GM12872 (cell line): Measurements from ENCODE around the gene MAP1S.

ENCODE experiments used
- TF ChIP-seq, protein P1 (sequence below): IDR thresholded peaks from 3 replicates; pipeline ENCODE4 v1.5.1; 2011; ENCODE audit warnings: low read depth, mild to moderate bottlenecking, low read length, moderate library complexity; ENCODE audit not compliant: insufficient read depth

Gene MAP1S

GRCh38 chr19:17741456-17741855 lies 22.2 kb downstream of the MAP1S start:
- TF ChIP-seq, protein P1, sequence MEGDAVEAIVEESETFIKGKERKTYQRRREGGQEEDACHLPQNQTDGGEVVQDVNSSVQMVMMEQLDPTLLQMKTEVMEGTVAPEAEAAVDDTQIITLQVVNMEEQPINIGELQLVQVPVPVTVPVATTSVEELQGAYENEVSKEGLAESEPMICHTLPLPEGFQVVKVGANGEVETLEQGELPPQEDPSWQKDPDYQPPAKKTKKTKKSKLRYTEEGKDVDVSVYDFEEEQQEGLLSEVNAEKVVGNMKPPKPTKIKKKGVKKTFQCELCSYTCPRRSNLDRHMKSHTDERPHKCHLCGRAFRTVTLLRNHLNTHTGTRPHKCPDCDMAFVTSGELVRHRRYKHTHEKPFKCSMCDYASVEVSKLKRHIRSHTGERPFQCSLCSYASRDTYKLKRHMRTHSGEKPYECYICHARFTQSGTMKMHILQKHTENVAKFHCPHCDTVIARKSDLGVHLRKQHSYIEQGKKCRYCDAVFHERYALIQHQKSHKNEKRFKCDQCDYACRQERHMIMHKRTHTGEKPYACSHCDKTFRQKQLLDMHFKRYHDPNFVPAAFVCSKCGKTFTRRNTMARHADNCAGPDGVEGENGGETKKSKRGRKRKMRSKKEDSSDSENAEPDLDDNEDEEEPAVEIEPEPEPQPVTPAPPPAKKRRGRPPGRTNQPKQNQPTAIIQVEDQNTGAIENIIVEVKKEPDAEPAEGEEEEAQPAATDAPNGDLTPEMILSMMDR: no peak

DNA sequence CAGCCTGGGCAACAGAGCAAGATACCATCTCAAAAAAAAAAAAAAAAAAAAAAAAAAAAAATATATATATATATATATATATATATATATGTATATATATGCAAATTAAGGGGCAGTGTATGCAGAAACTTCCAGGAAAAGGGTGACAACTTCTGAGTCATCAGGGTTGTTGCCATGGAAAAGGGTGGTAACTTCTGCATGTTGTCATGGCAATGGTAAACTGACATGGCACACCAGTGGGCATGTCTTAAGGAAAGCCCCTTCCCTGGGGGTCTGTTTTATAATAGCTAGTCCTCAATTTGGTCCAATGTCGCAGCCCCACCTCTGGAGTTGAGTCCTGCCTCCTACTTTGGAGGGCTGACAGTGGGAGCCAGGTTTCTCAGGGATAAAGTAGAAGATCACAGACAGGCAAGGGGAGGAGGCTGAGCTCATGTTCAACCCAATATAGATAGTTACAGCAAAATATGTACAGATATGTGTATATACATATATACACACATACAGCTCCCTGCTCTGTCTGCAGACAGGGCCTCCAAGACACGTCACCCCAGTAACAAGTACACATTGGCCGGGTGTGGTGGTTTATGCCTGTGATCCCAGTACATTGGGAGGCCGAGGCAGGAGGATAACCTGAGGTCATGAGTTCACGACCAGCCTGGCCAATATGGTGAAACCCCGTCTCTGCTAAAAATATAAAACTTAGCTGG lies 24.7 kb downstream of the MAP1S start:
- TF ChIP-seq, protein P1: no peak

GRCh38 chr19:17747205-17748098 lies 28.2 kb downstream of the MAP1S start:
- TF ChIP-seq, protein P1: no peak

DNA sequence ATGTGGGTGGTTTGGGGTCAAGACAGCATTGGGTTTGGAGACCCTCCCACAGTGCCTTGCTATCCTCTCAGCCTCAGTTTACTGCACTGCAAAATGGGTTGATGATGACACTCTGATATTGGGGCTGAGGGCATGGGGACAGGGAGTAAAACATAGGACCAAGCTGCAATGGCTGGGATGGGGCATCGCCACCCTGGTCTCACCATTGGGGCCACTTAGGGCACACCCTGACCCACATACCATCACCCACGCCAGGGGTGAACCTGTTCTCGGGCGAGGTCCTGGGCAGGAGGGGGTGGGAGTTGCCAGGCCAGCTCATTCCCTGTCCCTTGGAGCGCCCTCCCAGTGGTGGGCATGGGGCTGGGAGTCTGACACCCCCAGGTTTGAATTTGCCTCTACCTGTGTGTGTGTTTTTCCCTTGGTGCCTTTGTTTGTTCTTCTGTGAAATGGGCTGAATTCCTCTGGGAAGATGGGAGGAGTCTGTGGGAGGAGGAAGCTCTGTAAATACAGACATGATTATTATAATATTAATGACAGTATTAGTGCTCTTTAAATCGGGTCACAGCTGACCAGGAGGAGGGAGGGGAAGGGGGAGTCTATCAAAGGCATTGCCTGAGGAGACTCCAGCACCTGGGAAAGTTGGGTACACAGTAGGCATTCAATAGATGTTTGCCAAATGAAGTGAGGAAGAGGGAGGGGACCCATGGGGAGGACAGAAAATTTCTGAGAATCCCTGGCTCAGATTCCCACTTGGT lies 29.8 kb downstream of the MAP1S start:
- TF ChIP-seq, protein P1: no peak

DNA sequence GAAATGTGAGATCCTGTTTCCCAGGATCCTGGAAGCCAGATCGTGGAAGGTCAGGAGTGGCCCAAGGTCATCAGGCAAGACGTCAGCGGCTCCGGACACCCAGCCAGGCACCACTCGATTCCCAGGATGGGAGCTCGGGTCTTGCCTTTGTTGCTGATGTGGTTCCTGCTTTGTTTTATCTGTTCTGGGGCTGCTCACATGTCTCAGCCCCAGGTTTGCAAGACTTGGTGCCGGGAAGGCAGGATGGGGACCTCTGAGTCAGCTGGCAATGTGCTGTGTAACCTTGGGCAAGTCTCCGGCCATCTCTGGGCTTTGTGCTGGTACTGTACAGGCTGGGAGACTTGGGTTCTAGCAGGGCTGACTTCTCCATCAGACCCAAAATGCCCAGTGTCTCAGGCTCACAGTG lies 30.6 kb downstream of the MAP1S start:
- TF ChIP-seq, protein P1: no peak

DNA sequence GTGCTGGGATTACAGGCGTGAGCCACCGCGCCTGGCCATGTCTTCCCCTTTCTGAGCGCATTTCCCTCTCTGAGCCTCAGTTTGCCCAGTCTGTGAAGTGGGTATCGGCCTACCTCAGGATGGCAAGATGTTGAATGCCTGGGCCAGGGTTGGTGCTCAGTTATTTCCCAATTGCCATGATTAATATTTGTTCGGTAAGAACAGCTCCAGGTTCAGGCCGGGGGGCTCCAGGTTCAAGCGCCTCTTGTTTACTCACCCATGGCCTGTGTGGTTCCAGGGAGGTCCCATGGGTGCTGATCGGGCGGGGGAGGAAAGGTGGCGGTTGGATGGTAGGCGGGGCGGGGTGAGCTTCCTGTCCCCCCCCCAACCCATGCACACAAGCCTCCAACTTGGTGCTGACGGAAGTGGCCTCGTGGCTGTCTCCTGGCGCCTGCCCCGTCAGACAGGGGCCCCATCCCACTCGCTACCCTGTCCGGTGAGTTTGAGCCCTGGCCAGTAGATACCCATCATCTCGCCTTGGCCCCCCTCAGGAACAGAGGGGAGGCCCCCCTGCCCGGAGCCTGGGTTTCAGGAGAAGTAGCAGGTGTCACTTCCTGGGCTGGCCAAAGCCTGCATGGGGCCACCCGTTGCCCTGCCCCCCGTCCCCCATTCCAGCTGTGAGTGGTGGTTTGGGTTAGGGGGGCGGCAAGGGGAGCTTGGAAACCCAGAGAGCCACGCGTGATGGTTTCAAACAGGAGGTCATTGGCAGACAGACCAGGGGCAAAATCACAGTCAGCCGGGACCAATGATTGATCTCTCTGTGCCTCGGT lies 32.0 kb downstream of the MAP1S start, which contains the start of gene FCHO1:
Gene FCHO1, plus strand, starts transcription at position 375 of the 809 bp plus-strand sequence. CDS start 3,688 bp downstream, outside the sequence.
- TF ChIP-seq, protein P1: no peak
